Neural cell (in vitro differentiated cells): ENCODE results near the gene OTOF. TPM values are rescaled to one million over a fixed set of nuclear protein-coding genes. Genes with fewer than 3 reads are reported as not detected.

Experiments
- H2AFZ ChIP-seq: fragments of 200-600, 300-800 bp; sonication (generic), shearing (Covaris generic); 2 replicates; pipeline ENCODE4 v1.6.0; 2014; ENCODE audit warnings: low read depth, mild to moderate bottlenecking, antibody characterized with exemption, low read length, moderate library complexity
- H3F3A ChIP-seq: fragments of 200-600 bp; shearing (Covaris generic); 2 replicates; pipeline ENCODE4 v1.6.1; 2016; ENCODE audit warnings: mild to moderate bottlenecking, moderate library complexity, mixed read lengths, antibody characterized with exemption, low read length; ENCODE audit not compliant: insufficient read depth, poor library complexity, severe bottlenecking
- H3K27ac ChIP-seq: fragments of 200-600, 300-800 bp; sonication (generic), shearing (Covaris generic); 2 replicates; pipeline ENCODE4 v1.5.1; 2014; ENCODE audit warnings: mild to moderate bottlenecking, low read length, moderate library complexity
- H3K27me3 ChIP-seq: fragments of 300-800, 200-600 bp; sonication (generic), shearing (Covaris generic); 2 replicates; pipeline ENCODE4 v1.6.0; 2014; ENCODE audit warnings: mild to moderate bottlenecking, low read depth, low read length, moderate library complexity; ENCODE audit not compliant: insufficient read depth
- H3K36me3 ChIP-seq: fragments of 300-800, 200-600 bp; sonication (generic), shearing (Covaris generic); 2 replicates; pipeline ENCODE4 v1.5.1; 2014; ENCODE audit warnings: mild to moderate bottlenecking, antibody characterized with exemption, low read length, moderate library complexity; ENCODE audit not compliant: insufficient read depth
- H3K4me2 ChIP-seq: fragments of 300-800, 200-600 bp; sonication (generic), shearing (Covaris generic); 2 replicates; pipeline ENCODE4 v1.6.0; 2014; ENCODE audit warnings: mild to moderate bottlenecking, low read length
- H3K4me3 ChIP-seq: fragments of 300-800, 200-600 bp; sonication (generic), shearing (Covaris generic); 2 replicates; pipeline ENCODE4 v1.5.1; 2014; ENCODE audit warnings: mild to moderate bottlenecking, low read length, moderate library complexity
- H3K79me2 ChIP-seq: fragments of 200-600 bp; shearing (Covaris generic); replicated peaks from 2 replicates; pipeline ENCODE4 v1.6.0; 2014; ENCODE audit warnings: mild to moderate bottlenecking, low read length, moderate library complexity; ENCODE audit not compliant: insufficient read depth
- H3K9ac ChIP-seq: fragments of 300-800, 200-600 bp; sonication (generic), shearing (Covaris generic); 2 replicates; pipeline ENCODE4 v1.6.1; 2016; ENCODE audit warnings: mild to moderate bottlenecking, low read length, mixed read lengths
- H3K9me2 ChIP-seq: fragments of 200-600 bp; shearing (Covaris generic); 2 replicates; pipeline ENCODE4 v1.6.1; 2016; ENCODE audit warnings: mild to moderate bottlenecking, low read length, mixed read lengths; ENCODE audit not compliant: insufficient read depth
- H3K9me3 ChIP-seq: fragments of 200-600, 300-800 bp; sonication (generic), shearing (Covaris generic); 2 replicates; pipeline ENCODE4 v1.6.1; 2016; ENCODE audit warnings: mild to moderate bottlenecking, mixed run types, low read length, moderate library complexity, mixed read lengths
- H4K20me1 ChIP-seq: fragments of 200-600 bp; shearing (Covaris generic); 2 replicates; pipeline ENCODE4 v1.6.1; 2016; ENCODE audit warnings: mild to moderate bottlenecking, mixed run types; ENCODE audit not compliant: insufficient read depth
- CTCF ChIP-seq: fragments of 450-650 bp; IDR thresholded peaks from 2 replicates; pipeline ENCODE4 v1.5.1; 2014; ENCODE audit warnings: antibody characterized with exemption, mild to moderate bottlenecking, moderate library complexity; ENCODE audit not compliant: poor library complexity, severe bottlenecking
- EP300 ChIP-seq: fragments of 450-650 bp; conservative IDR thresholded peaks from 2 replicates; pipeline ENCODE4 v1.6.1; 2014; ENCODE audit warnings: antibody characterized with exemption, mild to moderate bottlenecking, moderate library complexity; ENCODE audit not compliant: poor library complexity, severe bottlenecking
- EZH2 ChIP-seq: fragments of 200-600, 300-800 bp; shearing (Covaris generic), sonication (generic); IDR thresholded peaks from 2 replicates; pipeline ENCODE4 v1.6.1; 2014; ENCODE audit warnings: antibody characterized with exemption, low read length, borderline replicate concordance, mild to moderate bottlenecking; ENCODE audit not compliant: insufficient read depth, poor library complexity, severe bottlenecking
- MXI1 ChIP-seq: fragments of 450-650 bp; conservative IDR thresholded peaks from 2 replicates; pipeline ENCODE4 v1.6.1; 2014; ENCODE audit warnings: antibody characterized with exemption, mild to moderate bottlenecking; ENCODE audit not compliant: poor library complexity, severe bottlenecking
- POLR2AphosphoS5 ChIP-seq: IDR thresholded peaks from 2 replicates; pipeline ENCODE4 v1.6.1; 2012
- RAD21 ChIP-seq: fragments of 450-650 bp; conservative IDR thresholded peaks from 2 replicates; pipeline ENCODE4 v1.6.1; 2014; ENCODE audit warnings: antibody characterized with exemption, mild to moderate bottlenecking, moderate library complexity
- REST ChIP-seq: IDR thresholded peaks from 2 replicates; pipeline ENCODE4 v1.6.1; 2012; ENCODE audit warnings: borderline replicate concordance
- SMC3 ChIP-seq: fragments of 450-650 bp; conservative IDR thresholded peaks from 2 replicates; pipeline ENCODE4 v1.6.1; 2014; ENCODE audit warnings: antibody characterized with exemption, mild to moderate bottlenecking, moderate library complexity; ENCODE audit not compliant: poor library complexity
- TAF1 ChIP-seq: IDR thresholded peaks from 2 replicates; pipeline ENCODE4 v1.6.1; 2012; ENCODE audit warnings: low read depth
- polyA plus RNA-seq: library from polyadenylated mRNA; depleted of rRNA; stranded (reverse); fragments of >200 nt; gene quantifications from 2 replicates; pipeline ENCODE4 v1.2.3, GENCODE V29; 2014

Gene OTOF
- polyA plus RNA-seq, 1 donor from 2014 or later, result not detected

- H3K4me3 ChIP-seq, result no peak overlapping the region
- no peak overlapping the region for H3K27ac ChIP-seq
- H3K9me2 ChIP-seq, result no peaks in the 10 kb centered on the region
- H3K79me2 ChIP-seq, result no peaks in the 10 kb centered on the region
- H3F3A ChIP-seq, result no peaks in the 10 kb centered on the region
- H3K9me3 ChIP-seq, result no peaks in the 10 kb centered on the region
- no peaks in the 10 kb centered on the region for H3K27me3 ChIP-seq
- H3K4me2 ChIP-seq, result no peak overlapping the region
- H3K9ac ChIP-seq, result no peak overlapping the region
- no peaks in the 10 kb centered on the region for H4K20me1 ChIP-seq
- H2AFZ ChIP-seq, result no peak overlapping the region
- no peaks in the 10 kb centered on the region for H3K36me3 ChIP-seq
- TF ChIP-seq SMC3, result no peak
- no peak for TF ChIP-seq CTCF
- no peak for TF ChIP-seq RAD21
- TF ChIP-seq EZH2, result no peak
- no peak for TF ChIP-seq EP300
Observed at GRCh38 chr2:26521913-26522180, 43.9 kb upstream of the OTOF start.

DNA sequence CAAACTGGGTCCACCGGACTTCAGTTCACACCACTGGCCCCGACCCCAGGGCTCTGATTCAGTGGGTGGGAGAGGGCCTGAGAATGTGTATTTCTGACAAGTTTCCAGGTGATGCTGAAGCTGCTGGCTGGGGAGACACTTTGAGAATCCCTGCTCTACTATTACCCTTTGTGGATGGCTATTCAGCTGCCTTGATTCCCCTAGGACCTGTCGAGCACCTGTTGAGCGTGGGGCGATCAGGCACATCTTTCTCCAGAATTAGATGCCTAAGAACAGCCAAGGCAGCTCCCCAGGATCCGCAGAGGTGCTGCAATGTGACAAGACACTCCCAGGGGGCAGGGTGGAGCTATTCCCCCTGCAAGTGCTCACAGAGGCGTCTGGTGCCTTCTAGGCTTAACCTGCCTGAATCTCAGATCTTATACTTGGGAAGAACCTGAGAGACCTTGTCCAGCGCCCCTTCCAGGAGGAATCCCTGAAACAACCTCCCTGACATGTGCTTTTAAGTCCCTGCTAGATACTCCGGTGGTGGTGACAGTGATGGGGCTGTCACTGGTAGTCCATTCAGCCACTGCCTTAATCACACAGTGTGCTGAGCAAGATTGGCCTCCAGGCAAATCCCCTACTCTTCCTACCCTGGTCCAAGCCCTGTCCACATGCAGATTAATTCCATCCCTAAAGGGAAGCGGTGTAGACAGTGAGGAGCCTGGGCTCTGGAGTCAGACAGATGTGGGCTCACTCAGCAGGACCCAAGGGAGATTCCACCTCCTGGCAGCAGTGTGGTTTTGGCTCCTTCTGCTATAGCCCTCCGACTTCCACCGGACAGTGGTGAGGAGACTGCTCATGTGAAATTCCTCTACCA is 43.4 kb upstream of the OTOF start:
- H3K36me3 ChIP-seq, result no peaks in the 10 kb centered on the region
- H3K9ac ChIP-seq, result no peak overlapping the region

More for the DNA sequence above, 43.4 kb upstream of the OTOF start:
- Histone ChIP-seq H3K27me3 (no peaks in the 10 kb centered on the region), H3F3A (no peaks in the 10 kb centered on the region), H3K4me3 (no peak overlapping the region), H3K9me2 (no peaks in the 10 kb centered on the region), H4K20me1 (no peaks in the 10 kb centered on the region), H3K27ac (no peak overlapping the region), H2AFZ (no peak overlapping the region), H3K4me2 (no peak overlapping the region), H3K9me3 (no peaks in the 10 kb centered on the region), H3K79me2 (no peaks in the 10 kb centered on the region)
- no peak for TF ChIP-seq CTCF
- no peak for TF ChIP-seq REST
- no peak for TF ChIP-seq EZH2
- no peak for TF ChIP-seq EP300
- no peak for TF ChIP-seq TAF1
- TF ChIP-seq MXI1, result no peak
- no peak for TF ChIP-seq POLR2AphosphoS5
- TF ChIP-seq RAD21, result no peak
- no peak for TF ChIP-seq SMC3
